HepG2 (cell line): ENCODE measurements around the gene ARHGAP22. TPM values are rescaled to one million over a fixed set of nuclear protein-coding genes. Genes with fewer than 3 reads are reported as not detected.

Experiments
- ATAC-seq: fragments of 200-7000 bp; cut with Tn5 transposase; 3 replicates; pipeline ENCODE4 v1.9.1; 2020; ENCODE audit warnings: mild to moderate bottlenecking, moderate library complexity
- BruUV-seq: library from RNA; stranded (reverse); fragments of 400-500 nt; replicated peaks from 2 replicates; lab custom pipeline; 2021; lab: Mats Ljungman, UMichigan
- CTCF ChIA-PET: fragments of 300-600 bp; formaldehyde crosslinking; extraction: SDS; loops from one replicate; lab custom pipeline; 2021; ENCODE audit warnings: low total read pairs, inconsistent platforms, low intra/inter-chr PET ratio; lab: Yijun Ruan, JAX
- POLR2A ChIA-PET: fragments of 350-600 bp; sonication (Branson Sonifier 250); formaldehyde crosslinking; loops from one replicate; lab custom pipeline; 2020; ENCODE audit warnings: antibody characterized with exemption, inconsistent platforms; lab: Yijun Ruan, JAX
- DNase-seq: peaks from one replicate; pipeline ENCODE4 v3.0.0-alpha.2; 2015; ENCODE audit warnings: low spot score
- FAIRE-seq: peaks from 3 replicates; lab custom pipeline; 2011; peaks lifted over from hg19 to GRCh38; lab: Jason Lieb, UNC
- H2AFZ ChIP-seq: one replicate; pipeline ENCODE4 v1.6.1; 2011; ENCODE audit warnings: low read length, inconsistent platforms
- H3K27ac ChIP-seq: fragments of 300-600 bp; 3 replicates; pipeline ENCODE4 v1.8.0; 2011; ENCODE audit warnings: mixed run types, mild to moderate bottlenecking, mixed read lengths, low read length, inconsistent platforms; ENCODE audit not compliant: insufficient read depth; ENCODE audit errors: extremely low read length
- H3K27me3 ChIP-seq, 2 experiments: fragments of 200-600 bp in 1 of 2; 2 replicates in 1 of 2; 3 replicates in 1 of 2; pipeline versions ENCODE4 v1.6.0 to v1.8.0; 2011; ENCODE audit warnings: low read length in 2 of 2, mild to moderate bottlenecking in 2 of 2, moderate library complexity in 2 of 2, inconsistent platforms in 1 of 2; ENCODE audit not compliant: insufficient read depth in 2 of 2, control insufficient read depth in 1 of 2
- H3K36me3 ChIP-seq, 2 experiments: fragments of 200-600 bp in 1 of 2; replicated peaks in 1 of 2; 2 replicates in 1 of 2; 3 replicates in 1 of 2; pipeline versions ENCODE4 v1.5.1 to v1.8.0; 2011; ENCODE audit warnings: low read length in 2 of 2, inconsistent platforms in 1 of 2; ENCODE audit not compliant: insufficient read depth in 2 of 2, control insufficient read depth in 1 of 2
- H3K4me1 ChIP-seq: 2 replicates; pipeline ENCODE4 v1.5.1; 2012; ENCODE audit warnings: low read length, inconsistent platforms; ENCODE audit not compliant: insufficient read depth
- H3K4me2 ChIP-seq: 2 replicates; pipeline ENCODE4 v1.6.0; 2011; ENCODE audit warnings: low read depth, low read length, inconsistent platforms
- H3K4me3 ChIP-seq, 3 experiments: fragments of 200-600 bp in 1 of 3; sonication (generic), shearing (Covaris generic) in 1 of 3; replicated peaks in 1 of 3; 2 replicates each; pipeline ENCODE4 v1.5.1; 2011 to 2016; ENCODE audit warnings: low read length in 3 of 3, inconsistent platforms in 2 of 3, low read depth in 2 of 3, mild to moderate bottlenecking in 2 of 3, control low read depth in 1 of 3, mixed read lengths in 1 of 3; ENCODE audit not compliant: insufficient read depth in 1 of 3
- H3K79me2 ChIP-seq: one replicate; pipeline ENCODE4 v1.6.1; 2011; ENCODE audit warnings: low read length, inconsistent platforms; ENCODE audit not compliant: insufficient read depth
- H3K9ac ChIP-seq: 2 replicates; pipeline ENCODE4 v1.6.0; 2011; ENCODE audit warnings: mild to moderate bottlenecking, low read depth, low read length, inconsistent platforms; ENCODE audit not compliant: insufficient read depth
- H3K9me3 ChIP-seq: 2 replicates; pipeline ENCODE4 v1.5.1; 2012; ENCODE audit warnings: mild to moderate bottlenecking, low read length
- H4K20me1 ChIP-seq: 2 replicates; pipeline ENCODE4 v1.6.0; 2011; ENCODE audit warnings: inconsistent platforms, mild to moderate bottlenecking, low read length, moderate library complexity; ENCODE audit not compliant: insufficient read depth
- AKAP8 ChIP-seq: sonication (generic); formaldehyde crosslinking; IDR thresholded peaks from 2 replicates; pipeline ENCODE4 v1.5.1; 2020; ENCODE audit warnings: mild to moderate bottlenecking, missing genetic modification reagents
- ARID5B ChIP-seq: IDR thresholded peaks from 2 replicates; pipeline ENCODE4 v1.4.0; 2020; ENCODE audit warnings: mild to moderate bottlenecking, missing genetic modification reagents
- HDAC6 ChIP-seq: fragments of 200-600 bp; sonication (generic); IDR thresholded peaks from 2 replicates; pipeline ENCODE4 v1.7.0; 2017; ENCODE audit warnings: mild to moderate bottlenecking, antibody characterized with exemption, low read length, low read depth
- NCOA1 ChIP-seq: sonication (generic); formaldehyde crosslinking; IDR thresholded peaks from 2 replicates; pipeline ENCODE4 v1.9.0; 2021; ENCODE audit warnings: missing genetic modification reagents
- WGBS: methylation state at CpG from one replicate; pipeline ENCODE4 v1.1.6; 2017; ENCODE audit warnings: low lambda C conversion rate; 5-methylcytosine and 5-hydroxymethylcytosine counted together
- in situ Hi-C: cut with HindIII; loops from 2 replicates; pipeline ENCODE4 v1.10.0; 2017; ENCODE audit warnings: low pct_unique_long_range_greater_than_20kb; ENCODE audit not compliant: extremely low pct_ligation_motif_present
- intact Hi-C: fragments of 100-400 bp; cut with micrococcal nuclease; formaldehyde crosslinking; loops from one replicate; pipeline ENCODE4 v1.10.0; 2022; ENCODE audit not compliant: unreplicated experiment
- polyA plus RNA-seq, 8 experiments: library from polyadenylated mRNA; depleted of rRNA in 3 of 8; stranded (reverse) in 7 of 8; unstranded in 1 of 8; fragments of >200 nt; fragmentation: Illumina TruSeq in 4 of 8; extraction: Trizol in 4 of 8; gene quantifications; 2 replicates each; pipeline versions ENCODE4 v1.2.1 to v1.2.3, GENCODE V29; 2011 to 2016; ENCODE audit warnings: low read depth in 4 of 8, missing spikeins in 1 of 8, mixed read lengths in 1 of 8; ENCODE audit not compliant: insufficient read depth in 1 of 8
- total RNA-seq, 5 experiments: library from RNA; depleted of rRNA; stranded (reverse); fragments of >200 nt; fragmentation: Illumina TruSeq; extraction: Trizol; gene quantifications; 2 replicates each; pipeline ENCODE4 v1.2.3, GENCODE V29; 2016; ENCODE audit warnings: low read depth in 1 of 5

ARHGAP22 gene
- total and polyA plus RNA-seq, 2 of the 13 experiments (the other 11 are each of a cell fraction or from before 2014, with no cell fraction given) = 0.08 to 0.38 TPM

- no peak for TF ChIP-seq ARID5B (CRISPR knock-in tag)
Measured at GRCh38 chr10:48516911-48517310, 88.0 kb downstream of the ARHGAP22 start (continued).

DNA sequence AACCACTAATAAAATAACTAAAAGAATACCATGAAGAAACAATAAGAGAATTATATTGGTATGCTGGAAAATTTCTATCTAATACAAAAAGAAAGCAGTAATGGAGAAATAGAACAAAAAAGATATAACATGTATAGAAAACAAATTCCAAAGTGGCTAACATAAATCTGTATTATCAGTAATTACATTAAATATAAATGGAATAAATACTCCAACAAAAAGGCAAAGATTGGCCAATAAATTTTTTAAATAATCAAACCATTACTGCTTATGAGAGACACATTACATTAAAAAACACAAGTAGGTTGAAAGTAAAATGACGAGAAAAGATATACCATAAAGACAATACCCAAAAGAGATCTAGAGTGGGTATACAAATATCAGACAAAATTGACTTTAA lies 90.0 kb downstream of the ARHGAP22 start:
- peaks cover 0 to 8% of the 10 kb centered on the region in 2 experiments; a peak in 3 of 5 replicates for H3K27me3 ChIP-seq
- no peaks in the 10 kb centered on the region; the same call in 1 of the 2 replicates for H3K9me3 ChIP-seq
- no peak overlapping the region for H2AFZ ChIP-seq
- no peaks in the 10 kb centered on the region for H4K20me1 ChIP-seq
- no peak overlapping the region for H3K4me3 ChIP-seq
- H3K4me1 ChIP-seq = 0 out of 2 replicates have a peak, but pooled peaks cover 11% of the 10 kb centered on the region
- WGBS = 33% methylated on average over 1 of the region's 1 CpG
- CTCF ChIA-PET = no interaction called here
- TF ChIP-seq HDAC6 (no peak), NCOA1 (CRISPR knock-in tag) (no peak), AKAP8 (CRISPR knock-in tag) (no peak)
- no peak for DNase-seq
- H3K4me2 ChIP-seq = no peak overlapping the region
- no peak for FAIRE-seq
- ATAC-seq = no peak
- POLR2A ChIA-PET = no interaction called here
- intact Hi-C loops (no loop called here), in situ Hi-C loops (no loop called here)
- no peaks in the 10 kb centered on the region for H3K36me3 ChIP-seq
- no peaks in the 10 kb centered on the region for H3K79me2 ChIP-seq
- no peak overlapping the region for H3K9ac ChIP-seq
- BruUV-seq = no TSS peak
- H3K27ac ChIP-seq = no peak overlapping the region
